Stimulated activated naive CD8-positive, alpha-beta T cell treated with anti-CD3 and anti-CD28 coated beads, Interleukin-15, Interleukin-2, amounts not matched to agents 100 ng/mL and 50 ng/mL, for 24 hours (primary cell): ENCODE measurements around the gene SLC39A11.

Experiments
- H3K27ac Mint-ChIP-seq: one replicate; pipeline ENCODE4 v1.8.0; 2021; ENCODE audit warnings: mild to moderate bottlenecking, mixed read lengths
- H3K27me3 Mint-ChIP-seq: one replicate; pipeline ENCODE4 v1.8.0; 2021; ENCODE audit warnings: mixed read lengths
- H3K36me3 Mint-ChIP-seq: one replicate; pipeline ENCODE4 v1.8.0; 2021; ENCODE audit warnings: low read depth, mixed read lengths
- H3K4me1 Mint-ChIP-seq: one replicate; pipeline ENCODE4 v1.8.0; 2021; ENCODE audit warnings: low read depth, mixed read lengths
- H3K4me3 Mint-ChIP-seq: one replicate; pipeline ENCODE4 v1.8.0; 2021; ENCODE audit warnings: mild to moderate bottlenecking, mixed read lengths
- H3K9me3 Mint-ChIP-seq: one replicate; pipeline ENCODE4 v1.8.0; 2021; ENCODE audit warnings: mixed read lengths

Gene SLC39A11

DNA sequence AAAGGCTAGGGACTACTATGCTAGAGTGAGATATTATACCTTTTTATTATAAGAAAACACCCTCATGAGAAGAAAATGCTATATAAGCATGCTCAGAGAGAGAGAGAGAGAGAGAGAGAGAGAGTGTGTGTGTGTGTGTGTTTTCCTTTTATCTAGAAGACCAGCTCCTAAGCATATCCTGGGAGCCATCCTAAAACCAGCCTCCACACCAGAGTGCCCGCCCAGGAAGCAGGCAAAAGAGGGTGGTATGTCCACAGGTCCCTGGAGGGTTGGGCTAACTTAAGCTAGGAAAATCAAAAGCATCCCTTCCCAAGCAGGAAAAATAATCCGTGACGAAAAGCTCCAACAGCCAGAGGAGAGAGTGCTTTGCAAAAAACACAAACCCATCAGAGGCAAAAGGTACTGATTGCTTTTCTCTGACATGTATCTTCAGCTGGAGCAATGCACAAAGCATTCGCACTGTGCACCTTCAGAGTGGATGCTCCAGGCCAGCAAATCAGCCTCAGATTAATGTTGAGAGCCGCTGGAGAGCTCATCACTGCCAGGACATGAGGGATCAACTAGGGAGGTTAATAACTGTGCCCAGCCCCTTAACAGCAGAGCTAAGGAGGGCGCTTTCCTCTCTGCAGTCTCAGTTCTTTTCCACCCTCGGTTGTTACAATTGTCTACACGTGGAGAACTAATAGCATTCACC is 125.1 kb downstream of the SLC39A11 start:
- no peaks in the 10 kb centered on the region for H3K27me3 Mint-ChIP-seq
- no peak overlapping the region for H3K4me3 Mint-ChIP-seq
- H3K36me3 Mint-ChIP-seq, result no peaks in the 10 kb centered on the region
- H3K9me3 Mint-ChIP-seq, result no peaks in the 10 kb centered on the region
- H3K4me1 Mint-ChIP-seq, result no peaks in the 10 kb centered on the region
- no peak overlapping the region for H3K27ac Mint-ChIP-seq

DNA sequence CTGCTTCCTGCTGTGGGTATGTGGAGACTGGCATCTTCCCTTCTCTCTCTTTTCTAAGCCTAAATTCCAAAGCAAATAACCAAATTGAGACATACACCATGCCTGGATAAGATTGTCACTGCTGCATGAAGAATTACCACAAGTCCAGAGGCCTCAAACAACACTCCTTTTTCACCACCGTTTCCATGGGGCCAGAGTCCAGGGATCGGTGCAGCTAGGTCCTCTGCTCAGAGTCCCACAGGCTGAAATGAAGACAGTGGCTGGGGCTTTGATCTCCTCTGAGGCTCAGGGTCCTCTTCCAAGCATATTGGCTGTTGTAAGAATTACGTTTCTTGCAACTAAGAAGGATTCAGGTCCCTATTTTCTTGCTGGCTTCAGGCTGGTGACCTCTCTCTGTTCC is 130.4 kb downstream of the SLC39A11 start:
- no peak overlapping the region for H3K27ac Mint-ChIP-seq
- H3K4me3 Mint-ChIP-seq, result no peak overlapping the region
- H3K4me1 Mint-ChIP-seq, result no peaks in the 10 kb centered on the region
- no peaks in the 10 kb centered on the region for H3K36me3 Mint-ChIP-seq
- no peaks in the 10 kb centered on the region for H3K9me3 Mint-ChIP-seq
- no peaks in the 10 kb centered on the region for H3K27me3 Mint-ChIP-seq

GRCh38 chr17:72955391-72956140 is 136.9 kb downstream of the SLC39A11 start:
- H3K27ac Mint-ChIP-seq, result no peak overlapping the region
- peaks cover 9% of the 10 kb centered on the region for H3K4me1 Mint-ChIP-seq
- no peaks in the 10 kb centered on the region for H3K36me3 Mint-ChIP-seq
- H3K9me3 Mint-ChIP-seq, result no peaks in the 10 kb centered on the region
- H3K27me3 Mint-ChIP-seq, result no peaks in the 10 kb centered on the region
- H3K4me3 Mint-ChIP-seq, result no peak overlapping the region

DNA sequence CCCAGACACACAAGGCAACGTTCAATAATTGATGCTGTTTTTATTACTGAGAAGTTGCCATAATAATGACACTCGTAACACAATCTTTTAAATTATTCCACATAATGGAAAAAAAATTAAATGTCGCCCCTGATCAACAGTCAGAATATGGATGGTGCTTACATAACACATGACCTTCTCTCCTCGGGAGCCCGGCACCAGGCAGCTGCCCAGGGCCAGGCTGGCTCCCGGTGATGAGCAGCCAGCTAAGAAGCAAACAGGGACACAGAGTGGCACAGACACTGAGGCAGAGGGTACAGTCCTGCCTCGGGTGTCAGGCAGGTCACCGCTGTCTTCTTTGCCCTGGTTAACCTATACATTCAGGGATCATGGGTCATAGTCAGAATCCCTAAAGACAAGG is 137.9 kb downstream of the SLC39A11 start:
- Mint-ChIP-seq H3K27me3 (no peaks in the 10 kb centered on the region), H3K27ac (no peak overlapping the region), H3K9me3 (no peaks in the 10 kb centered on the region), H3K36me3 (no peaks in the 10 kb centered on the region), H3K4me3 (no peak overlapping the region), H3K4me1 (peaks cover 9% of the 10 kb centered on the region)

GRCh38 chr17:72953621-72954020 is 138.9 kb downstream of the SLC39A11 start:
- Mint-ChIP-seq H3K36me3 (peaks cover 2% of the 10 kb centered on the region), H3K4me3 (no peak overlapping the region), H3K27ac (no peak overlapping the region), H3K9me3 (no peaks in the 10 kb centered on the region), H3K27me3 (no peaks in the 10 kb centered on the region), H3K4me1 (peaks cover 9% of the 10 kb centered on the region)

DNA sequence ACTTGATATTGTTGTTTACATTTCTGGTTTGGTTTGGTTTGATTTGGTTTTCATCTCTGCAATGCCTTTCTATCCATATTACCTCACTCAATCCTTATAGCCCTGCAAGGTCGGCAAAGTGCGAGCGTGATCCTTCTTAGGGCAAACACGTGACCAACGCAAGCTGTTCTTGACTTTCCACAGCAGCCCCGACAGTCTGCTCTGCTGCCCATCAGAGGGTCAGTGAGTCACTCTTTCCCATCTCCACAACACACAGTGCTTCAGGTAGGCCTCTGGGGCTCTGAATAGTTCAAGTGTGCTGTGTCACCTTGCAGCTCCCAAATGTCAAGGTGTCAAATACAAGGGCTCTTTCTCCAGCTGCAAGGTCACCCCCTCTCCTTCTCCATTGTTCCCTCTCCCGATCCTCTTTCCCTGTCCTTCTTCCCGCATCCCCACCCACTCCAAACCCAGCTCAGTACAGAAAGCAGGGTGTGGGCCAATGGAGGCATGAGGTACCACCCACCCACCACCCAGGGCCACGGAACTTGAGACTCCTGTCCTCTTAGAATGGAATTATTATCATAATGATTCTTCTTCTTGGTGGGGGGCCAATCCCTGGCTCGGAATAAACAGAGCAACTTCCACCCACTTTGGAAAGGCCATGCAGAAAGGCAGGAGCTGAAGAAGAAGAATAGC is 139.7 kb downstream of the SLC39A11 start:
- Mint-ChIP-seq H3K36me3 (peaks cover 6% of the 10 kb centered on the region), H3K4me3 (no peak overlapping the region), H3K9me3 (no peaks in the 10 kb centered on the region), H3K4me1 (peaks cover 9% of the 10 kb centered on the region), H3K27ac (no peak overlapping the region), H3K27me3 (no peaks in the 10 kb centered on the region)

GRCh38 chr17:72952220-72952619 is 140.3 kb downstream of the SLC39A11 start:
- Mint-ChIP-seq H3K4me3 (no peak overlapping the region), H3K4me1 (peaks cover 9% of the 10 kb centered on the region), H3K9me3 (no peaks in the 10 kb centered on the region), H3K27me3 (no peaks in the 10 kb centered on the region), H3K27ac (no peak overlapping the region), H3K36me3 (peaks cover 11% of the 10 kb centered on the region)

GRCh38 chr17:72950242-72950931 is 142.1 kb downstream of the SLC39A11 start:
- peaks cover 25% of the 10 kb centered on the region for H3K36me3 Mint-ChIP-seq

DNA sequence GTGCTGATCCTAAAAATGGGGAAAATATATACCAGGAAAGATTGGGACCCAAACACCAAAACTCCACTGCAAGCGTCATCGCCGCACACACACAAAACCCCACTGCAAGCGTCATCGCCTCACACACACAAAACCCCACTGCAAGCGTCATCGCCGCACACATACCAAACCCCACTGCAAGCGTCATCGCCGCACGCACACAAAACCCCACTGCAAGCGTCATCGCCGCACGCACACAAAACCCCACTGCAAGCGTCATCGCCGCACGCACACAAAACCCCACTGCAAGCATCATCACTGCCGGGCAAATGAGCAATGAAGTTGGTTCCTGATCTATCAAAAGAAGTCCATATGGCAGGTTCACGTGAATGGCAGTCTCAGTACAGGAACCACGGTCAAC is 144.4 kb downstream of the SLC39A11 start:
- H3K9me3 Mint-ChIP-seq, result no peaks in the 10 kb centered on the region
- H3K4me3 Mint-ChIP-seq, result no peak overlapping the region

More at GRCh38 chr17:72950242-72950931, 142.1 kb downstream of the SLC39A11 start:
- H3K4me1 Mint-ChIP-seq, result peaks cover 9% of the 10 kb centered on the region
- no peak overlapping the region for H3K4me3 Mint-ChIP-seq
- H3K9me3 Mint-ChIP-seq, result no peaks in the 10 kb centered on the region
- no peak overlapping the region for H3K27ac Mint-ChIP-seq
- no peaks in the 10 kb centered on the region for H3K27me3 Mint-ChIP-seq

GRCh38 chr17:72947475-72947874 is 145.0 kb downstream of the SLC39A11 start:
- no peak overlapping the region for H3K27ac Mint-ChIP-seq
- no peaks in the 10 kb centered on the region for H3K9me3 Mint-ChIP-seq
- H3K36me3 Mint-ChIP-seq, result peaks cover 46% of the 10 kb centered on the region
- H3K27me3 Mint-ChIP-seq, result no peaks in the 10 kb centered on the region
- no peaks in the 10 kb centered on the region for H3K4me1 Mint-ChIP-seq
- no peak overlapping the region for H3K4me3 Mint-ChIP-seq

More for the DNA sequence above, 144.4 kb downstream of the SLC39A11 start:
- Mint-ChIP-seq H3K4me1 (peaks cover 3% of the 10 kb centered on the region), H3K27ac (no peak overlapping the region), H3K36me3 (peaks cover 41% of the 10 kb centered on the region), H3K27me3 (no peaks in the 10 kb centered on the region)

DNA sequence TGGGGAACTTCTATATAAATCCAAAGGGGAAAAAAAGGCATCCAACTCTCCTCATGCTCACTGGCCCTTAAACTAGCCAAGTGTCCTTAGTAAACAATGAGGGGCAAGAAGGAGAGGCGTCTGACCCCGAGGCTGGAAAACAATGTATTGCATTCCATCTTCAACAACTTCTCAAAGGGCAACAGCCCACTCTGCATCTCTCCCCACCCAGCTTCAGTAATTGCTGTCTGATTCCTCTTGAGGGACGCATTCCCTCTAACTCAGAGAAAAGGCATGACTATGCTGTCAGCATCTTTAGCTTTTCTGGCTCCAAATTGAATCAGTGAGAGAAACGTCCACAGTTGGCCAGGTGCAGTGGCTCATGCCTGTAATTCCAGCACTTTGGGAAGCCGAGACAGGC is 145.8 kb downstream of the SLC39A11 start:
- Mint-ChIP-seq H3K27ac (no peak overlapping the region), H3K9me3 (no peaks in the 10 kb centered on the region), H3K36me3 (peaks cover 48% of the 10 kb centered on the region), H3K4me3 (no peak overlapping the region), H3K4me1 (no peaks in the 10 kb centered on the region), H3K27me3 (no peaks in the 10 kb centered on the region)

GRCh38 chr17:72946156-72946555 is 146.3 kb downstream of the SLC39A11 start:
- no peak overlapping the region for H3K4me3 Mint-ChIP-seq
- H3K9me3 Mint-ChIP-seq, result no peaks in the 10 kb centered on the region
- H3K36me3 Mint-ChIP-seq, result peaks cover 48% of the 10 kb centered on the region
- no peaks in the 10 kb centered on the region for H3K27me3 Mint-ChIP-seq
- no peak overlapping the region for H3K27ac Mint-ChIP-seq
- H3K4me1 Mint-ChIP-seq, result no peaks in the 10 kb centered on the region

- Mint-ChIP-seq H3K36me3 (peaks cover 53% of the 10 kb centered on the region), H3K27ac (no peak overlapping the region), H3K4me3 (no peak overlapping the region), H3K4me1 (no peaks in the 10 kb centered on the region), H3K9me3 (no peaks in the 10 kb centered on the region), H3K27me3 (no peaks in the 10 kb centered on the region)
Measured at GRCh38 chr17:72945473-72945872, 147.0 kb downstream of the SLC39A11 start.

DNA sequence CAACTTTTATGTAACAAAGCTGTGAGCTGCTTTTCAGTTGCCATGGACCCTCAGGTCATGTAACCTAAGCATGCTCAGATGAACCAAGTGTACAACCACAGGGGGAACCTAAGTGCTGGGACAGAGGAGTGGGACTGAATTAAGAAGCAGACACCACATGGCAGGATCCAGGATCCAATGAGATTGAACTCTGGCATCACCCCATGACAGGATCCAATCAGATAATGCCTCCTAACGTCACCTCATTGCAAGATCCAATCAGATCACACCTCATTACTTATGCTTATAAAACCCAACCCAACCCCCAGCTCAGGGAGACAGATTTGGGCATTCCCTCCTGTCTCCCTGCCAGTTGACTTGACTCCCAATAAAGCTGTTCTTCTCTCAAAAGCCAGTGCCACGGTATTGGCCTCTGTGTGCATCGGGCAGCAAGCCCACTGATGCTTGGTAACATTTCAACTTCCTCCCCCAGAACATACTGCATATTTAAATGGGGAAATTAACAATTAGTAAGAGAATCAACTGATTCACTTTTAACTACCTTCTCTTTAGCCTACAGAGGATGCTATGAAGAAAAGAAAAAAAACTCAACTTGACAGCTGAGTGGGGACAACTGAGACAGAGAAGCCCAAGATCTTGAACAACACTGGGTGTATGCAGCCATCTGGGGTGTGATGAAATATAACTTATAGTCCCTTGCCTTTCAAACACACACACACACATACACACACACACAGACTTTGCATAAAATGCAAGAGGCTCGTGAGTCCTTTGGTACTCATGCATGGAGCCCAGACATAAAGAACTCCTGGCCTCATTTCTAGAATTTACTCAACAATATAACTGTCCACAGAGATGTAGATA is 148.4 kb downstream of the SLC39A11 start:
- Mint-ChIP-seq H3K27me3 (no peaks in the 10 kb centered on the region), H3K36me3 (peaks cover 54% of the 10 kb centered on the region), H3K4me3 (no peak overlapping the region), H3K9me3 (no peaks in the 10 kb centered on the region), H3K27ac (peak overlapping the region; percentile 5), H3K4me1 (no peaks in the 10 kb centered on the region)
